ENCODE results near the gene VSIG10L.

The VSIG10L gene

GRCh38 chr19:51341976-51342580 lies at the start of gene VSIG10L:
VSIG10L (minus strand) TSS chr19:51342139; CDS start chr19:51342124, 15 bp downstream.
- in situ Hi-C loops (cut with MboI; ENCODE audit: low sequenced_read_pairs): no loop called here

GRCh38 chr19:51391073-51391611 lies 49.2 kb upstream of the VSIG10L start:
- in situ Hi-C loops (cut with MboI; ENCODE audit: low sequenced_read_pairs): no loop called here

DNA sequence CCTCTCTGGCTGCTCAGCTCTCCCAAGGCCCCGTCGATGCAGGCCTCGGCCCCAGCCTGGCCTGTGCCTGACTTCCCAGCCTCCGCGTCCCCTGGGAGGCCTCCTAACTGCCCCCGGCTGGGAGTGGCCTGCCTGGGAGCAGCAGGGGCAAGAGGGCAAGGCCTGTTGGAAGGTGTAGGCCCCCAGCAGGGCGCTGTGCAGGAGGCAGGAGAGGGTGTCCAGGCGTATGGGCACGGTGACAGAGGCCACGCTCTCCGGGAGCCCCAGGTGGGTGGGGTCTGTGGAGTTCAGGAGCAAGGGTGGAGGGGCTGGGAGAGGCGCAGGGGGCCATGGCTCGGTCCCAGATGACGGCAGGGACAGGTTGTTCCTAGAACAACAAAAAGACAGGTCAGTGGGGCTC lies 47.2 kb upstream of the VSIG10L start:
- in situ Hi-C loops (cut with MboI; ENCODE audit: low sequenced_read_pairs): no loop called here

GRCh38 chr19:51387924-51388389 lies 46.0 kb upstream of the VSIG10L start, which contains the start of gene LIM2:
LIM2 (minus strand) TSS chr19:51387974; CDS start chr19:51387443, 531 bp downstream.
- in situ Hi-C loops (cut with MboI; ENCODE audit: low sequenced_read_pairs): no loop called here

- in situ Hi-C loops (cut with MboI; ENCODE audit: low sequenced_read_pairs): no loop called here
Measured at GRCh38 chr19:51386882-51387520, 45.1 kb upstream of the VSIG10L start.

DNA sequence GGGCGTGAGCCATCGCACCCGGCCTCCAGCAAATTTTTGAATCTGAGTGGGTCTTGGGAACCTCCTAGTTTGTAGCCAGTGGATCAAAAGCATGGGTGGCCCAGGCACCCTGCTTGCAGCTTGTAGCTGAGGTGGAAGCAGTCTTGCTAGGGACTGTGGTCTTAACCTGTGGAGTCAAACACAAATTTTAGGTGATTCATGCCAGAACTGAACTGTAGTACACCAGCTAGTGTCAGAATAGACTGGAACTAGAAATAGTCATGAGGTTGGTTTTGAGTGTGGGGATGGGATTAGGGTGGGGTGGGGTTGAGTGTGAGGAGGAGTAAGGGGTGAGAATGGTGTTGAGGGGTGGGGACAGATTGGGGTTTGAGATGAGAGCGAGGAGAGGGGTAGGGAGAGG lies 40.1 kb upstream of the VSIG10L start:
- in situ Hi-C loops (cut with MboI; ENCODE audit: low sequenced_read_pairs): no loop called here

DNA sequence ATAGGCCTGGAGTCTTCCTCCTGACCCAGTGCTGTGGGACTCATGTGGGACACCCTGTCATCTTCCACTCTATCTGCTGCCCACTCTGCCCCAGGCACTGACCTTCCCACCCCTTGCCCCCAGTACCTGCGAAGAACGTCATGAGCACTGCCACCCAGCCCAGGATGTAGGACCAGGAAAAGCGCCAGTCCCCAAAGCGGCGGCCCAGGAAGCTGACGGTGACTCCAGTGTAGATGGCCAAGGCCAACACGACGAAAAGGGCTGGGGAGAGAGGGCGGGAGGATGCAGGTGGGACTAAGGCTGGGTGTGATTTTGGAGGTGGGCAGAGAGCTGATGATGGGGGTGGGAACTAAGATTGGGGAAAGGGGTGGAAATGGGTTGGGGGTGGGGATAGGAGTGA lies 38.4 kb upstream of the VSIG10L start:
- in situ Hi-C loops (cut with MboI; ENCODE audit: low sequenced_read_pairs): no loop called here

DNA sequence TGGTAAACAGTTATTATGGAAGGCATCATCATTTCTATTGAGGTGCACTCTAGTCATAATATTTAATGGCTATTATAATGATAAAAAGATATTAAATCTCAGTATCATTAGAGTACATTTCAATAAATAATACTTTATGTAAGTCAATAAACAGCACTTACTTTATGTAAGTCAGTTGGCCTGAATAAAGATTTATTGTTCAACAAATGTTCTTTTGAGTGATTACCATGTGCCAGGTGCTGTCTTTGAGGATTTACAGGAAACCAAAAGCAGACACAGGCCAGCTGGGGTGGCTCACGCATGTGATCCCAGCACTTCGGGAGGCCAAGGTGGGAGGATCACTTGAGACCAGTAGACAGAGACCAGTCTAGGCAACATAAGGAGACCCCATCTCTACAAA lies 35.5 kb upstream of the VSIG10L start:
- in situ Hi-C loops (cut with MboI; ENCODE audit: low sequenced_read_pairs): no loop called here

DNA sequence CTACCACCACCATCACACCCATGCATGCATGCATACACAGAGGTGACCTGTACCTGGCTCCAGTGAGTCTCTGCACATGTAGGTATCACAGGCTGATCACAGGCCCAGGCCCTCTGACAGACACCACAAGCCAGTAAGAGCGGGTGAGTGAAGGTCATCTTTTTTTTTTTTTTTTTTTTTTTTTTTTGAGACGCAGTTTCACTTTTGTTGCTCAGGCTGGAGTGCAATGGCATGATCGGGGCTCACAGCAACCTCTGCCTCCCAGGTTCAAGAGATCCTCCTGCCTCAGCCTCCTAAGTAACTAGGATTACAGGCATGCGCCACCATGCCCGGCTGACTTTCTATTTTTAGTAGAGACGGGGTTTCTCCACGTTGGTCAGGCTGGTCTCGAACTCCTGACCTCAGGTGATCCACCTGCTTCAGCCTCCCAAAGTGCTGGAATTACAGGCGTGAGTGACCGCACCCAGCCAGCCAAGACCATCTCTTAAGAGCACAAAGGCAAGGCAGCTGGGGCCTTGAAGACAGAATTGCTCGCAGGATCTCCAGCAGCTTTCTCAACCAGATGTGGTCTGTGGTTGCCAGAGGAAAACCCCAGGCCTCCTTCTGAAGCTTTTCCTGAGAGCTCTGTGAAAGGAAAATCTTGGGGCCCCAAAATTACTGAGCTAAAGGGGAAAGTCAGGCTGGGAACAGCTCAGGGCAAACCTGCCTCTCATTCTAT lies 33.7 kb upstream of the VSIG10L start:
- in situ Hi-C loops (cut with MboI; ENCODE audit: low sequenced_read_pairs): no loop called here

DNA sequence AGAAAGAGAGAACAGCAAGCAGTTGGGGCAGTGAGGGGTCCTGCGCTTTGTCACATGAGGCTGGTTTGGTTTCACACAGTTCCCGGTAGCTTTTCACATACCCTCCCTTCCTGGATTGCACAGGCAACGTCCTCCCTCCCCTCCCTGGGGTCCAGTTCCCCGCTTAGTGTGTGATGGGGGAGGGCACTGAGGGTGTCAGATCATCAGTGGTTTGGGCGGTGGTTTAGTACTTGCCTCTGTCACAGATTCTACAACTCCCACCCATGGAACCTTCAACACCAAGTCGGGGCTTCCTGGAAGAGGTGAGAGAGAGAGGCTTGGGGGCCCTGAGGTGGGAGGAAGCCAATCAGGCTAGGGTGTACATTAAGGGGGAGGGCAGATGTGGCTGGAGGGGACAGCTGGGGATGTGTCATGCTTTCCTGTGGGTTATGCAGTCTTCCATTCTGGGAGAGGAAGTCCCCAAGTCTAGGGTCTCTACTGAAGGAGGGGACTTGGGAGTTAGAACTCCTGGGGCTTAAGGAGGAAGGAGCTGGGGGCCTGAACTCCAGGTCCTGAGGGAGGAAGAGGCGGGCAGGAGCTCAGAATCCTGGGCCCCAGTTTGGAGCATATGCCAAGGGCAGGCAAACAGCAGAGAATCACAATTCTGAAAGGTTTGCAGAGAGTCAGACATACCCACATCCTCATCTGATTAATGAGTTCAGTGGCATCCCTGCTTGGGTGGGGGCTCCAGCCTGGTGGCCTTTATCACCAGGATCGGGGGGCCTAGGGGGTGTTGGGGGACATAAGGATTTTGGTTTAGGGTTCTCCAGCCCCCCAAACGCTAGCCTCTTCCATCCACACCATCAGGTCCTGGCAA lies 30.9 kb upstream of the VSIG10L start, which contains the start of gene NKG7:
Gene NKG7 (minus strand): TSS at position 6 of the 856 bp plus-strand sequence. CDS start 119 bp downstream, outside the sequence.
- in situ Hi-C loops (cut with MboI; ENCODE audit: low sequenced_read_pairs): no loop called here

GRCh38 chr19:51372021-51372648 lies 30.2 kb upstream of the VSIG10L start:
- in situ Hi-C loops (cut with MboI; ENCODE audit: low sequenced_read_pairs): no loop called here

DNA sequence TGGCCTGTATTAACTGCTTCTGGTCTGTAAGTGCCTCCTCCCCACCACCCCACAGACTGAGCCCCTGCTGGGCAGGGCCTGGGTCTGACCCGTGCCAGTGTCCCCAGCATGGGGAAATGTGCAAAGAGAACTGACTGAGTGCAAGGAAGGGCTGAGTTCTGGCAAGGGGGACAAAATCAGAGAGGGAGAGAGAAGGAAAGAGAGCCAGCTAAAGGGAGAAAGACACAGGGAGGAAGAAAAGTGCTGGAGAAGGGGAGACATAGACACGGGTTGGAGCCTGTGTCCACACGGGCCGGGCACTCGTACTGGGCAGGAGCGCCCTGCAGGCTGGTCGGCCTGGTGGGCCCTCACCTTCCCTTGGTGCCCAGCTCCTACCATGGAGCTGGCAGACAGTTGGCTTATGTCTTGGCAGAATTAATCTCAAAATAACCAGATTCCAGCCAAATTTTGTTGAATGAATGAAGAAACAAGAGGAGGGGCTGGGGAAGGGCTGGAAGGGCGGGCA lies 29.3 kb upstream of the VSIG10L start:
- in situ Hi-C loops (cut with MboI; ENCODE audit: low sequenced_read_pairs): no loop called here

GRCh38 chr19:51370230-51370629 lies 28.3 kb upstream of the VSIG10L start:
- in situ Hi-C loops (cut with MboI; ENCODE audit: low sequenced_read_pairs): no loop called here

GRCh38 chr19:51368366-51369282 lies 26.7 kb upstream of the VSIG10L start, which contains the start of gene CLDND2:
CLDND2 (minus strand) TSS chr19:51369003; CDS start chr19:51368577, 426 bp downstream.
- in situ Hi-C loops (cut with MboI; ENCODE audit: low sequenced_read_pairs): no loop called here

GRCh38 chr19:51367565-51368365 lies 25.8 kb upstream of the VSIG10L start:
- in situ Hi-C loops (cut with MboI; ENCODE audit: low sequenced_read_pairs): no loop called here

- in situ Hi-C loops (cut with MboI; ENCODE audit: low sequenced_read_pairs): no loop called here
Measured at GRCh38 chr19:51367255-51367564, 25.3 kb upstream of the VSIG10L start.

- in situ Hi-C loops (cut with MboI; ENCODE audit: low sequenced_read_pairs): no loop called here
Measured at GRCh38 chr19:51366389-51367254, 24.7 kb upstream of the VSIG10L start.

Data from HL-60/S4 (cell line).